Measurements from ENCODE around the gene ABCC5.

DNA sequence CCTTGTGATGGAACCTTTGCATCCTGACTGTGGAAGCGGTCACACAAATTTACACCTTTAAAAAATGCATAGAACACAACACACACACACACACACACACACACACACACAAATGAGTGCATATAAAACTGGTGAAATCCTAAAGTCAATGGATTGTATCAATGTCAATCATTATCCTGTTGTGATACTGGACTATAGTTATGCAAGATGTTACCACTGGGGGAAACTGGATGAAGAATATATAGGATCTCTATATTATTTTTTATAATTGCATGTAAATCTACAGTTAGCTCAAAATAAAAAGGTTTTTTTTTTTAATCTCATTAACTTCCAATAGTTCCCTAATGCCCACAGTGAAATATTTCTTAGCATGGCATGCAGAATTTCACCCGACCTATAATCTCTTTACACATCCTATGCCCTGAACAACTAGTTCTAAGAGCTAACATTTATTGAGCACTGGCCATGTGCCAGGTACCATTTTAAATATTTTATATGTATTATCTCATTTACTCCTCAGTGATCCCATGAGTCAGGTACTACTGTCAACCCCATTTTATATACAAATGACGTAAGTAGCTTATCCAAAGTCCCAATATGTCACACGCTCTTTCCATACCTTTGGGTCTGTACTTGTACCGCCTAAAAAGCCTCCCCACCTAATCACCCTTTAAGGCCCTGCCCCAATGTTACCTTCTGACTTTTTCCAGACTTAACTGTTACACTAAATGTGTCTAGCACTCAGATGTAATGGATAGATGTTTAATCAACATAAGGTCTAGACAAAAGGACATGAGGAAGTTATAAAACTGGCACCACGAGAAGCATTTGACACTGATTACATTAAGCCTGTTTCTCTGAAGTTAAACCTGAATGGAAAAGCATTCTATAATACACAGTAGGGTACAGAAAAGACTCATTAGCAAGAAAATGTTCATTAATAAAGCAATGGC, 5.5 kb downstream of the ABCC5 start:
- TF ChIP-seq, protein P1, sequence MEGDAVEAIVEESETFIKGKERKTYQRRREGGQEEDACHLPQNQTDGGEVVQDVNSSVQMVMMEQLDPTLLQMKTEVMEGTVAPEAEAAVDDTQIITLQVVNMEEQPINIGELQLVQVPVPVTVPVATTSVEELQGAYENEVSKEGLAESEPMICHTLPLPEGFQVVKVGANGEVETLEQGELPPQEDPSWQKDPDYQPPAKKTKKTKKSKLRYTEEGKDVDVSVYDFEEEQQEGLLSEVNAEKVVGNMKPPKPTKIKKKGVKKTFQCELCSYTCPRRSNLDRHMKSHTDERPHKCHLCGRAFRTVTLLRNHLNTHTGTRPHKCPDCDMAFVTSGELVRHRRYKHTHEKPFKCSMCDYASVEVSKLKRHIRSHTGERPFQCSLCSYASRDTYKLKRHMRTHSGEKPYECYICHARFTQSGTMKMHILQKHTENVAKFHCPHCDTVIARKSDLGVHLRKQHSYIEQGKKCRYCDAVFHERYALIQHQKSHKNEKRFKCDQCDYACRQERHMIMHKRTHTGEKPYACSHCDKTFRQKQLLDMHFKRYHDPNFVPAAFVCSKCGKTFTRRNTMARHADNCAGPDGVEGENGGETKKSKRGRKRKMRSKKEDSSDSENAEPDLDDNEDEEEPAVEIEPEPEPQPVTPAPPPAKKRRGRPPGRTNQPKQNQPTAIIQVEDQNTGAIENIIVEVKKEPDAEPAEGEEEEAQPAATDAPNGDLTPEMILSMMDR (IDR thresholded peaks at IDR 0.05): no peak
- TF ChIP-seq POLR2A (IDR thresholded peaks at IDR 0.05): no peak

Data from tibial nerve (tissue), 3 donors.